Body of pancreas (tissue), 4 donors: Measurements from ENCODE around the gene MXD4.

Source experiments
- POLR2A ChIP-seq, 3 donors: fragments of 450-650 bp; IDR thresholded peaks; one replicate each; pipeline ENCODE4 v1.6.1; 2016; ENCODE audit warnings: antibody characterized with exemption in 3 of 3, mild to moderate bottlenecking in 2 of 3
- TF ChIP-seq, protein P1 (sequence below), 7 experiments: fragments of 450-650 bp in 4 of 7; fragments of 200-600 bp in 3 of 7; sonication (generic) in 3 of 7; IDR thresholded peaks; one replicate each; pipeline ENCODE4 v1.5.1; 2016 to 2019; ENCODE audit warnings: antibody characterized with exemption in 7 of 7

DNA sequence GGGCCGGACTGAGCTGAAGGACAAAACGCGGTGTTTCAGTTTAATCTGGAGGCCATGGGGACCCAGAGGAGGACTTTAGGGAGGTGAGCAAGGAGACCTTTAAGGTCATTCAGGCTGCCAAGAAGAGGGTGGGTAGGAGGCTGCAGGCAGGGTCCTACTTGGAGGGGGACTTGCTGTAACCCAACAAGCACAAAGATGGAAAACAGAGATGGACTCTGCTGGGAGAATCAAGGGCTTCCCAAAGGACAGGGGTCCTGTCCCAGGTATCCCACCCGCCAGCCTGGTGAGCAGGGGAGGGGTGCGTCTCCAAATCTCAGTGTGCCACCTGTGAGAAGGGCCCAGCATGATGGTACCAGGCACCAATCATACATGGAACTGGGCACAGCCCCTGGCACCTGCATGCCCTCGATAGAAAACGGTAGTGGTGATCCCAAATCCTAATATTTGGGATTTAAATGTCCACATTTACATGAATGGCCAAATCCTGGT, 16.1 kb downstream of the MXD4 start:
- no peak for TF ChIP-seq POLR2A (IDR thresholded peaks at IDR 0.05)
- TF ChIP-seq, protein P1, sequence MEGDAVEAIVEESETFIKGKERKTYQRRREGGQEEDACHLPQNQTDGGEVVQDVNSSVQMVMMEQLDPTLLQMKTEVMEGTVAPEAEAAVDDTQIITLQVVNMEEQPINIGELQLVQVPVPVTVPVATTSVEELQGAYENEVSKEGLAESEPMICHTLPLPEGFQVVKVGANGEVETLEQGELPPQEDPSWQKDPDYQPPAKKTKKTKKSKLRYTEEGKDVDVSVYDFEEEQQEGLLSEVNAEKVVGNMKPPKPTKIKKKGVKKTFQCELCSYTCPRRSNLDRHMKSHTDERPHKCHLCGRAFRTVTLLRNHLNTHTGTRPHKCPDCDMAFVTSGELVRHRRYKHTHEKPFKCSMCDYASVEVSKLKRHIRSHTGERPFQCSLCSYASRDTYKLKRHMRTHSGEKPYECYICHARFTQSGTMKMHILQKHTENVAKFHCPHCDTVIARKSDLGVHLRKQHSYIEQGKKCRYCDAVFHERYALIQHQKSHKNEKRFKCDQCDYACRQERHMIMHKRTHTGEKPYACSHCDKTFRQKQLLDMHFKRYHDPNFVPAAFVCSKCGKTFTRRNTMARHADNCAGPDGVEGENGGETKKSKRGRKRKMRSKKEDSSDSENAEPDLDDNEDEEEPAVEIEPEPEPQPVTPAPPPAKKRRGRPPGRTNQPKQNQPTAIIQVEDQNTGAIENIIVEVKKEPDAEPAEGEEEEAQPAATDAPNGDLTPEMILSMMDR (IDR thresholded peaks at IDR 0.05): no peak
